Esophagus muscularis mucosa (tissue), 4 donors: Measurements from ENCODE around the gene DHRS4.
"Not testable (repeated sequence)": the region's sequence is repeated elsewhere in the genome, so short reads cannot be mapped to it uniquely, and the experiment has no call there.

Experiments used
- EP300 ChIP-seq: sonication (generic); formaldehyde crosslinking; IDR thresholded peaks from one replicate; pipeline ENCODE4 v1.6.1; 2017; ENCODE audit warnings: antibody characterized with exemption
- POLR2A ChIP-seq: fragments of 450-650 bp; IDR thresholded peaks from one replicate; pipeline ENCODE4 v1.6.1; 2017; ENCODE audit warnings: antibody characterized with exemption, moderate library complexity, mild to moderate bottlenecking, low read depth
- POLR2AphosphoS5 ChIP-seq, 2 donors: sonication (generic); formaldehyde crosslinking; IDR thresholded peaks; one replicate each; pipeline ENCODE4 v1.6.1; 2017; ENCODE audit warnings: antibody characterized with exemption in 2 of 2
- TF ChIP-seq, protein P1 (sequence below), 3 experiments: fragments of 200-600 bp in 2 of 3; fragments of 450-650 bp in 1 of 3; sonication (generic) in 2 of 3; IDR thresholded peaks; one replicate each; pipeline ENCODE4 v1.5.1; 2017 to 2019; ENCODE audit warnings: antibody characterized with exemption in 3 of 3, mild to moderate bottlenecking in 2 of 3, moderate library complexity in 1 of 3

DNA sequence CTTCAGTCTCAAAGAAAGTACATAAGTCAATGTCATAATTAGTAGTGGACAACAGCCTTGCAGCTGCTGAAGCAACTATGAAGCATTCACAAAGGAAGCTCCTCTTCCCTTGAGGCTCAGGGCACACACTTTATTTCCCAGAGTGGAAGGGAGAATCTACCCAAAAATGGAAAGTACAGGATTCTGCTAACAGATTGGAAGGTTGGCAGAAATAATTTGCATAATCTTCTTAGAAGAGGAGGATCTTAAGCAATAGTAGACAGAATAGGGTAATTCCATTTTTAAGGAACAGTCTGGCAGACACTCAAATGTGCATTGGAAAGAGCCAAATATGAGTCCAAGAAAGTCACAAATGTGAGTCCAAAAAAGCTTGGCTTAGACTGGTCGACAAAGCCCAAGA is 37.4 kb downstream of the DHRS4 start:
- not testable (repeated sequence) for TF ChIP-seq EP300; POLR2AphosphoS5 (IDR thresholded peaks at IDR 0.05); POLR2A
- TF ChIP-seq, protein P1, sequence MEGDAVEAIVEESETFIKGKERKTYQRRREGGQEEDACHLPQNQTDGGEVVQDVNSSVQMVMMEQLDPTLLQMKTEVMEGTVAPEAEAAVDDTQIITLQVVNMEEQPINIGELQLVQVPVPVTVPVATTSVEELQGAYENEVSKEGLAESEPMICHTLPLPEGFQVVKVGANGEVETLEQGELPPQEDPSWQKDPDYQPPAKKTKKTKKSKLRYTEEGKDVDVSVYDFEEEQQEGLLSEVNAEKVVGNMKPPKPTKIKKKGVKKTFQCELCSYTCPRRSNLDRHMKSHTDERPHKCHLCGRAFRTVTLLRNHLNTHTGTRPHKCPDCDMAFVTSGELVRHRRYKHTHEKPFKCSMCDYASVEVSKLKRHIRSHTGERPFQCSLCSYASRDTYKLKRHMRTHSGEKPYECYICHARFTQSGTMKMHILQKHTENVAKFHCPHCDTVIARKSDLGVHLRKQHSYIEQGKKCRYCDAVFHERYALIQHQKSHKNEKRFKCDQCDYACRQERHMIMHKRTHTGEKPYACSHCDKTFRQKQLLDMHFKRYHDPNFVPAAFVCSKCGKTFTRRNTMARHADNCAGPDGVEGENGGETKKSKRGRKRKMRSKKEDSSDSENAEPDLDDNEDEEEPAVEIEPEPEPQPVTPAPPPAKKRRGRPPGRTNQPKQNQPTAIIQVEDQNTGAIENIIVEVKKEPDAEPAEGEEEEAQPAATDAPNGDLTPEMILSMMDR (IDR thresholded peaks at IDR 0.05), result not testable (repeated sequence)
